Measurements from ENCODE around the gene RPGRIP1L. TPM values are rescaled to one million over a fixed set of nuclear protein-coding genes. Genes with fewer than 3 reads are reported as not detected.

Gene RPGRIP1L
- total RNA-seq, 1 donor from 2014 or later: 23.2 TPM

DNA sequence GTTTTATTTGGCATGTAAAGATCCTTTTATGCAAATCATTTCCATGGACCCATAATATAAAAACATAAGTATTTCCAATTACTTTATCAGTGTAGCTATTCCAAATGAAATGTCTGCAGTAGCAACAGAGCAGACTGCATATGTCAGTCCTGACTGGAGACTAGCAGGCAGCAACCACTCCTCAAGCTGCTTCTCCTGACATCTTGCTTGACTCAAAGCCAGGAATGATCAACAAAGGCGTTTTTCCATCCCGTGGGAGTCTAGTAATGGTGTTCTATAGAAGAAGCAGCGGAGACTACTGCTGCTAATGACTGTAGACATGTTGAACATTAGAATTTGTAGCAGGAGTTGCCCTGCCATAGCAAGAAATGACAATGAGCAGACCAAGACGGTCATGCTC is 127.4 kb downstream of the RPGRIP1L start:
- DNase-seq (ENCODE audit: low spot score): no peak
- no peaks in the 10 kb centered on the region for H3K4me1 ChIP-seq
- H3K27me3 ChIP-seq: no peaks in the 10 kb centered on the region
- no peak overlapping the region for H3K4me3 ChIP-seq
- H3K36me3 Mint-ChIP-seq: no peaks in the 10 kb centered on the region
- H3K79me2 ChIP-seq (ENCODE audit: low read depth): no peaks in the 10 kb centered on the region
- no peak for TF ChIP-seq EZH2phosphoT487 (IDR thresholded peaks at IDR 0.05)
- TF ChIP-seq, protein P1, sequence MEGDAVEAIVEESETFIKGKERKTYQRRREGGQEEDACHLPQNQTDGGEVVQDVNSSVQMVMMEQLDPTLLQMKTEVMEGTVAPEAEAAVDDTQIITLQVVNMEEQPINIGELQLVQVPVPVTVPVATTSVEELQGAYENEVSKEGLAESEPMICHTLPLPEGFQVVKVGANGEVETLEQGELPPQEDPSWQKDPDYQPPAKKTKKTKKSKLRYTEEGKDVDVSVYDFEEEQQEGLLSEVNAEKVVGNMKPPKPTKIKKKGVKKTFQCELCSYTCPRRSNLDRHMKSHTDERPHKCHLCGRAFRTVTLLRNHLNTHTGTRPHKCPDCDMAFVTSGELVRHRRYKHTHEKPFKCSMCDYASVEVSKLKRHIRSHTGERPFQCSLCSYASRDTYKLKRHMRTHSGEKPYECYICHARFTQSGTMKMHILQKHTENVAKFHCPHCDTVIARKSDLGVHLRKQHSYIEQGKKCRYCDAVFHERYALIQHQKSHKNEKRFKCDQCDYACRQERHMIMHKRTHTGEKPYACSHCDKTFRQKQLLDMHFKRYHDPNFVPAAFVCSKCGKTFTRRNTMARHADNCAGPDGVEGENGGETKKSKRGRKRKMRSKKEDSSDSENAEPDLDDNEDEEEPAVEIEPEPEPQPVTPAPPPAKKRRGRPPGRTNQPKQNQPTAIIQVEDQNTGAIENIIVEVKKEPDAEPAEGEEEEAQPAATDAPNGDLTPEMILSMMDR (IDR thresholded peaks at IDR 0.05): no peak
- TF ChIP-seq EZH2 (IDR thresholded peaks at IDR 0.05): no peak
- H4K20me1 ChIP-seq (ENCODE audit: low read depth): no peaks in the 10 kb centered on the region
- no peak overlapping the region for H3K27ac ChIP-seq
- H3K9me3 Mint-ChIP-seq: peaks cover 14% of the 10 kb centered on the region
- no peak overlapping the region for H3K4me2 ChIP-seq
- H3K36me3 ChIP-seq: no peaks in the 10 kb centered on the region
- no peak overlapping the region for H3K4me3 Mint-ChIP-seq
- H3F3A ChIP-seq (ENCODE audit: low read depth): no peaks in the 10 kb centered on the region
- no peaks in the 10 kb centered on the region for H3K27me3 Mint-ChIP-seq (ENCODE audit: insufficient read depth, low read depth)
- H2AFZ ChIP-seq (replicated peaks): no peak overlapping the region
- H3K9me3 ChIP-seq (ENCODE audit: low read depth): no peaks in the 10 kb centered on the region
- no peak overlapping the region for H3K9ac ChIP-seq
- H3K27ac Mint-ChIP-seq: no peak overlapping the region
- no peaks in the 10 kb centered on the region for H3K4me1 Mint-ChIP-seq

DNA sequence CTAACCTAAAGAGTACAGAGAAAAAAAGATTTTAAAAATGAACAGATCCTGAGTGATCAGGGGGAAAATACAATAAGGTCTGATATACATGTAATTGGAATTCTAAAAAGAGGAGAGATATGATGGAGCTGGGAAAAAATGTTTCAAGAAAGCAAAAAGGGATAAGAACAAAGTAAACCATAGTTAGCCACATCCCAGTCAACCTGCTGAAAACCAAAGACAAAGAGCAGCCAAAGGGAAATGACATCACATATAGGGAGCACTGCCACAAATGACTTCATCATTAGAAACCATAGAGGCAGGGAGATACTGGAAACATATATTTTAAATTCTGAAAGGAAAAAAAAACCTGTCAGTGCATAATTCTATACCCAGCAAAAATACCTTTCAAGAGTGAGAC is 131.9 kb downstream of the RPGRIP1L start:
- Mint-ChIP-seq H3K27ac (no peak overlapping the region), H3K9me3 (peaks cover 19% of the 10 kb centered on the region), H3K4me3 (no peak overlapping the region), H3K27me3 (ENCODE audit: insufficient read depth, low read depth) (no peaks in the 10 kb centered on the region), H3K36me3 (no peaks in the 10 kb centered on the region), H3K4me1 (no peaks in the 10 kb centered on the region)
- Histone ChIP-seq H3K36me3 (no peaks in the 10 kb centered on the region), H3K4me1 (no peaks in the 10 kb centered on the region), H3F3A (ENCODE audit: low read depth) (no peaks in the 10 kb centered on the region), H3K79me2 (ENCODE audit: low read depth) (no peaks in the 10 kb centered on the region), H4K20me1 (ENCODE audit: low read depth) (no peaks in the 10 kb centered on the region), H3K27me3 (no peaks in the 10 kb centered on the region), H3K27ac (no peak overlapping the region), H2AFZ (replicated peaks) (no peak overlapping the region), H3K4me3 (no peak overlapping the region), H3K9me3 (ENCODE audit: low read depth) (no peaks in the 10 kb centered on the region), H3K9ac (no peak overlapping the region), H3K4me2 (no peak overlapping the region)
- DNase-seq (ENCODE audit: low spot score): no peak
- TF ChIP-seq EZH2phosphoT487 (IDR thresholded peaks at IDR 0.05): no peak
- TF ChIP-seq, protein P1 (IDR thresholded peaks at IDR 0.05): no peak
- TF ChIP-seq EZH2 (IDR thresholded peaks at IDR 0.05): no peak

DNA sequence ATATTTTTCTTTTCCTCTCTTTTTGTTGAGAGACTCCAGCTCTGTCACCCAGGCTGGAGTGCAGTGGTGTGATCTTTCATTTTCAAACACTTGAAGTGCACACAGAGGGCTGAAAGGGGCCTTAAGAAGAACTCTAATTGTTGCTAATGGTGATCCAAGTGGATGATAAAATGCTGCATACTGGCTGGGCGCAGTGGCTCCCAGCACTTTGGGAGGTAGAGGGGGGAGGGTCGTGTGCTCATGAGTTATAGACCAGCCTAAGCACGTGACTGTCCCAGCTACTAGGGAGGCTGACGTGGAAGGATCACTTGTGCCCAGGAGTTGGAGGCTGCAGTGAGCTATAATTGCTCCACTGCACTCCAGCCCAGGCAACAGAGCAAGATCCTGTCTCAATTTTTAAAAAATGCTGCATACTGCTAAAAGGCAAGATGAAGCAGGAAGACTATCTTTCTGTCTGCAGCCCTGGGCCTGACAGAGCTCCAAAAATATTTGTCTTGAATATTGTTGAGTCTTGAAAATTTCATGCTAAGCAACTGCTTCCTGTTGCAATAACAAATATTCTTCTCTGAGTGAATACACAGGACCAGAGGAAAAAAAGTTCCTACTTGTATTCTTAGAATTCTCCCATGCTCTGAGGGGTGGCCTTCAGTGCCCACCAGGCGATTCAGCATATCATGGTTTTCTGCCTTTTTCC is 137.0 kb downstream of the RPGRIP1L start:
- H3K27me3 Mint-ChIP-seq (ENCODE audit: insufficient read depth, low read depth): peaks cover 5% of the 10 kb centered on the region
- no peak overlapping the region for H3K4me2 ChIP-seq
- H3K9me3 Mint-ChIP-seq: peaks cover 9% of the 10 kb centered on the region
- TF ChIP-seq, protein P1 (IDR thresholded peaks at IDR 0.05): no peak
- no peak for TF ChIP-seq EZH2 (IDR thresholded peaks at IDR 0.05)
- TF ChIP-seq EZH2phosphoT487 (IDR thresholded peaks at IDR 0.05): no peak
- H3F3A ChIP-seq (ENCODE audit: low read depth): no peaks in the 10 kb centered on the region
- peaks cover 7% of the 10 kb centered on the region for H3K4me1 Mint-ChIP-seq
- H3K27me3 ChIP-seq: no peaks in the 10 kb centered on the region
- H3K9me3 ChIP-seq (ENCODE audit: low read depth): no peaks in the 10 kb centered on the region
- H3K36me3 Mint-ChIP-seq: no peaks in the 10 kb centered on the region
- H3K4me1 ChIP-seq: no peaks in the 10 kb centered on the region
- H3K9ac ChIP-seq: no peak overlapping the region
- DNase-seq (ENCODE audit: low spot score): no peak
- H3K27ac ChIP-seq: no peak overlapping the region
- H3K27ac Mint-ChIP-seq: no peak overlapping the region
- H3K36me3 ChIP-seq: no peaks in the 10 kb centered on the region
- no peaks in the 10 kb centered on the region for H3K79me2 ChIP-seq (ENCODE audit: low read depth)
- no peak overlapping the region for H3K4me3 Mint-ChIP-seq
- no peak overlapping the region for H3K4me3 ChIP-seq
- H2AFZ ChIP-seq (replicated peaks): no peak overlapping the region
- H4K20me1 ChIP-seq (ENCODE audit: low read depth): no peaks in the 10 kb centered on the region
